GM18858 (cell line): Measurements from ENCODE around the gene AFG1L.
"Not testable (repeated sequence)": the region's sequence is repeated elsewhere in the genome, so short reads cannot be mapped to it uniquely, and the experiment has no call there.

Experiments
- ATAC-seq: cut with Tn5 transposase; IDR thresholded peaks from one replicate; pipeline ENCODE4 v1.9.1; 2021; ENCODE audit not compliant: unreplicated experiment

The AFG1L gene

GRCh38 chr6:108550256-108550655 lies 255.4 kb downstream of the AFG1L start:
- ATAC-seq: no peak

GRCh38 chr6:108555399-108556052 lies 260.7 kb downstream of the AFG1L start:
- ATAC-seq: no peak

GRCh38 chr6:108556250-108556649 lies 261.4 kb downstream of the AFG1L start:
- no peak for ATAC-seq

GRCh38 chr6:108556866-108557493 lies 262.1 kb downstream of the AFG1L start:
- ATAC-seq: no peak

- no peak for ATAC-seq
Measured at GRCh38 chr6:108557494-108558371, 262.9 kb downstream of the AFG1L start.

- ATAC-seq: peak; percentile 57
Measured at GRCh38 chr6:108558372-108559096, 263.7 kb downstream of the AFG1L start.

- peak; percentile 28 for ATAC-seq
Measured at GRCh38 chr6:108559097-108559883, 264.4 kb downstream of the AFG1L start.

- no peak for ATAC-seq
Measured at GRCh38 chr6:108559884-108560462, 265.1 kb downstream of the AFG1L start.

- ATAC-seq: no peak
Measured at GRCh38 chr6:108560463-108561308, 265.8 kb downstream of the AFG1L start, which contains the start of gene FOXO3. Gene FOXO3, plus strand, starts transcription at chr6:108560917. Its CDS starts 292 bp downstream, at chr6:108561209.

- not testable (repeated sequence) for ATAC-seq
Measured at GRCh38 chr6:108561309-108561647, 266.4 kb downstream of the AFG1L start.

- ATAC-seq: no peak
Measured at GRCh38 chr6:108561742-108562502, 267.1 kb downstream of the AFG1L start.

GRCh38 chr6:108562503-108562993 lies 267.7 kb downstream of the AFG1L start:
- ATAC-seq: no peak

GRCh38 chr6:108563292-108563691 lies 268.4 kb downstream of the AFG1L start:
- ATAC-seq: no peak

GRCh38 chr6:108564178-108564577 lies 269.3 kb downstream of the AFG1L start:
- ATAC-seq: no peak

- ATAC-seq: peak; percentile 85
Measured at GRCh38 chr6:108565091-108565766, 270.4 kb downstream of the AFG1L start.

GRCh38 chr6:108565893-108566292 lies 271.0 kb downstream of the AFG1L start:
- no peak for ATAC-seq

GRCh38 chr6:108566406-108566805 lies 271.6 kb downstream of the AFG1L start:
- ATAC-seq: no peak

- no peak for ATAC-seq
Measured at GRCh38 chr6:108568101-108568500, 273.2 kb downstream of the AFG1L start.
